Coronary artery (tissue), 2 donors: ENCODE results near the gene TTC17.

Source experiments
- DNase-seq: peaks from one replicate; pipeline ENCODE4 v3.0.0-alpha.2; 2017; ENCODE audit warnings: low spot score
- H3K27ac ChIP-seq, 2 donors: fragments of 200-600 bp; sonication (generic); one replicate each; pipeline ENCODE4 v1.5.1; 2016 to 2019
- H3K4me3 ChIP-seq: fragments of 200-600 bp; sonication (generic); 2 replicates; pipeline ENCODE4 v1.5.1; 2016; ENCODE audit warnings: mild to moderate bottlenecking, moderate library complexity
- CTCF ChIP-seq: fragments of 200-600 bp; sonication (generic); IDR thresholded peaks from one replicate; pipeline ENCODE4 v1.5.1; 2019; ENCODE audit warnings: antibody characterized with exemption

The TTC17 gene

GRCh38 chr11:43523632-43524031, 164.9 kb downstream of the TTC17 start:
- TF ChIP-seq CTCF, result no peak
- Histone ChIP-seq H3K27ac (no peak overlapping the region), H3K4me3 (no peak overlapping the region)
- DNase-seq, result no peak

GRCh38 chr11:43532041-43532440, 173.3 kb downstream of the TTC17 start:
- TF ChIP-seq CTCF, result no peak
- Histone ChIP-seq H3K4me3 (no peak overlapping the region), H3K27ac (no peak overlapping the region)
- DNase-seq, result no peak

- TF ChIP-seq CTCF, result no peak
- H3K4me3 ChIP-seq, result no peak overlapping the region
- no peak for DNase-seq
- no peak overlapping the region for H3K27ac ChIP-seq
These were observed 179.3 kb downstream of the TTC17 start for GRCh38 chr11:43537833-43538615.

GRCh38 chr11:43541993-43542392, 183.3 kb downstream of the TTC17 start:
- Histone ChIP-seq H3K4me3 (no peak overlapping the region), H3K27ac (no peak overlapping the region)
- DNase-seq, result no peak
- no peak for TF ChIP-seq CTCF

GRCh38 chr11:43542750-43543712, 184.3 kb downstream of the TTC17 start:
- no peak for DNase-seq
- no peak overlapping the region for H3K27ac ChIP-seq
- TF ChIP-seq CTCF, result no peak

More at GRCh38 chr11:43542750-43543712, 184.3 kb downstream of the TTC17 start:
- H3K4me3 ChIP-seq, result no peak overlapping the region
